H1 (cell line): ENCODE data around the gene MEIOB. TPM values are rescaled to one million over a fixed set of nuclear protein-coding genes. Genes with fewer than 3 reads are reported as not detected.

Source experiments
- ASH2L ChIP-seq: fragments of 200-600, 300-600 bp; sonication (generic); IDR thresholded peaks from one replicate; pipeline ENCODE4 v1.7.1; 2017; ENCODE audit warnings: low read length
- BRCA1 ChIP-seq: IDR thresholded peaks from 2 replicates; pipeline ENCODE4 v1.6.1; 2012; ENCODE audit warnings: low read depth, low read length, improper control_type of control experiment
- CBX8 ChIP-seq: fragments of 300-800, 300-1000 bp; sonication (generic); IDR thresholded peaks from 2 replicates; pipeline ENCODE4 v1.7.1; 2016; ENCODE audit warnings: low read depth, low read length, borderline replicate concordance
- CHD1 ChIP-seq: IDR thresholded peaks from 2 replicates; pipeline ENCODE4 v1.6.1; 2012; ENCODE audit warnings: low read depth, low read length, improper control_type of control experiment
- CHD7 ChIP-seq: fragments of 300-600 bp; sonication (generic); IDR thresholded peaks from 2 replicates; pipeline ENCODE4 v1.7.1; 2012; ENCODE audit warnings: low read length, moderate library complexity, mild to moderate bottlenecking, inconsistent platforms; ENCODE audit not compliant: insufficient replicate concordance
- HDAC2 ChIP-seq, 2 experiments: fragments of 300-600 bp in 1 of 2; sonication (generic) in 1 of 2; IDR thresholded peaks; 2 replicates each; pipeline ENCODE4 v1.6.1; 2011 to 2012; ENCODE audit warnings: low read depth in 2 of 2, low read length in 2 of 2, mild to moderate bottlenecking in 2 of 2, moderate library complexity in 2 of 2, borderline replicate concordance in 1 of 2, inconsistent platforms in 1 of 2
- NANOG ChIP-seq: IDR thresholded peaks from 2 replicates; pipeline ENCODE4 v1.6.1; 2011; ENCODE audit warnings: low read length, low read depth, mild to moderate bottlenecking, inconsistent platforms; ENCODE audit not compliant: insufficient read depth, poor library complexity, severe bottlenecking
- RAD21 ChIP-seq, 2 experiments: IDR thresholded peaks in 1 of 2; conservative IDR thresholded peaks in 1 of 2; 2 replicates each; pipeline ENCODE4 v1.6.1; 2011; ENCODE audit warnings: low read depth in 2 of 2, low read length in 2 of 2, improper control_type of control experiment in 1 of 2, inconsistent platforms in 1 of 2, mild to moderate bottlenecking in 1 of 2, moderate library complexity in 1 of 2
- SIN3A ChIP-seq, 2 experiments: IDR thresholded peaks in 1 of 2; conservative IDR thresholded peaks in 1 of 2; 2 replicates each; pipeline ENCODE4 v1.6.1; 2011 to 2012; ENCODE audit warnings: low read length in 2 of 2, improper control_type of control experiment in 1 of 2, low read depth in 1 of 2, mild to moderate bottlenecking in 1 of 2
- SP2 ChIP-seq: IDR thresholded peaks from 2 replicates; pipeline ENCODE4 v1.6.1; 2012; ENCODE audit warnings: mild to moderate bottlenecking, low read length, inconsistent platforms
- TEAD4 ChIP-seq: IDR thresholded peaks from 2 replicates; pipeline ENCODE4 v1.6.1; 2012; ENCODE audit warnings: low read depth, low read length, inconsistent platforms, mixed read lengths
- polyA plus RNA-seq, 7 experiments: library from polyadenylated mRNA; depleted of rRNA in 3 of 7; stranded (reverse) in 5 of 7; unstranded in 2 of 7; fragments of >200 nt in 5 of 7; fragments of 200-250 nt in 2 of 7; gene quantifications; 1 replicate in 5 of 7; 2 replicates in 1 of 7; 4 replicates in 1 of 7; pipeline versions ENCODE4 v1.2.1 to v1.2.3, GENCODE V29; 2011 to 2013; ENCODE audit warnings: missing spikeins in 2 of 7, mixed read lengths in 2 of 7
- total RNA-seq: library from RNA; stranded (reverse); fragmentation: NEBNext Ultra II Directional; extraction: Animal tissue kit (Norgen Biotek cat#: 25700); gene quantifications from 2 replicates; pipeline ENCODE4 v1.2.1, GENCODE V29; 2021

The MEIOB gene
- total and polyA plus RNA-seq, 2 of the 8 experiments (the other 6 are each of a cell fraction or from before 2014, with no cell fraction given): 0.63 to 1.1 TPM

GRCh38 chr16:1877089-1877488 lies 5.1 kb upstream of the MEIOB start (continued):
- TF ChIP-seq CHD7: no peak
- no peak for TF ChIP-seq CHD1
- TF ChIP-seq TEAD4: no peak
- TF ChIP-seq RAD21 (IDR thresholded peaks at IDR 0.05 in 1 of 2, conservative IDR thresholded peaks at IDR 0.05 in 1 of 2; ENCODE audit: low read depth in 2 of 2, low read length in 2 of 2): no peak
- TF ChIP-seq SIN3A (conservative IDR thresholded peaks at IDR 0.05 in 1 of 2, IDR thresholded peaks at IDR 0.05 in 1 of 2; ENCODE audit: low read depth in 1 of 2, low read length in 2 of 2): no peak
- TF ChIP-seq BRCA1: no peak
- no peak for TF ChIP-seq SP2
- no peak for TF ChIP-seq CBX8
- TF ChIP-seq HDAC2 (IDR thresholded peaks at IDR 0.05; ENCODE audit: borderline replicate concordance in 1 of 2, low read depth in 2 of 2, low read length in 2 of 2): no peak
- no peak for TF ChIP-seq NANOG
- no peak for TF ChIP-seq ASH2L
